HepG2 (cell line): ENCODE measurements around the gene CELSR2. TPM values are rescaled to one million over a fixed set of nuclear protein-coding genes. Genes with fewer than 3 reads are reported as not detected.
A peak's percentile ranks its signal among the peaks of the same experiment; 100 is the strongest.

Source experiments
- DPF2 ChIP-seq: sonication (generic); formaldehyde crosslinking; IDR thresholded peaks from 2 replicates; pipeline ENCODE4 v1.4.0; 2020; ENCODE audit warnings: mild to moderate bottlenecking, low read depth, missing genetic modification reagents, borderline replicate concordance
- FIP1L1 ChIP-seq: fragments of 200-400 bp; formaldehyde crosslinking; IDR thresholded peaks from 2 replicates; pipeline ENCODE4 v1.6.1; 2018; ENCODE audit warnings: low read depth, mild to moderate bottlenecking, low read length, moderate library complexity, borderline replicate concordance; ENCODE audit not compliant: insufficient read depth
- GPN1 ChIP-seq: sonication (generic); formaldehyde crosslinking; IDR thresholded peaks from 2 replicates; pipeline ENCODE4 v1.5.1; 2020; ENCODE audit warnings: missing genetic modification reagents, borderline replicate concordance
- IKZF1 ChIP-seq: fragments of 450-650 bp; IDR thresholded peaks from 2 replicates; pipeline ENCODE4 v1.7.1; 2016
- KAT2B ChIP-seq: fragments of 150-350 bp; IDR thresholded peaks from 2 replicates; pipeline ENCODE4 v1.6.1; 2014; ENCODE audit warnings: low read depth, low read length, borderline replicate concordance
- KMT2A ChIP-seq: sonication (generic); formaldehyde crosslinking; IDR thresholded peaks from 2 replicates; pipeline ENCODE4 v1.4.0; 2020; ENCODE audit warnings: missing genetic modification reagents
- MEIS1 ChIP-seq: sonication (generic); formaldehyde crosslinking; IDR thresholded peaks from 2 replicates; pipeline ENCODE4 v1.9.0; 2021; ENCODE audit warnings: mild to moderate bottlenecking, missing genetic modification reagents, moderate library complexity, borderline replicate concordance
- MIER3 ChIP-seq: IDR thresholded peaks from 2 replicates; pipeline ENCODE4 v1.6.1; 2016; ENCODE audit warnings: missing compliant biosample characterization, borderline replicate concordance
- PATZ1 ChIP-seq: sonication (generic); formaldehyde crosslinking; IDR thresholded peaks from 2 replicates; pipeline ENCODE4 v1.4.0; 2020; ENCODE audit warnings: missing genetic modification reagents
- REL ChIP-seq: sonication (generic); formaldehyde crosslinking; conservative IDR thresholded peaks from 2 replicates; pipeline ENCODE4 v1.8.0; 2022; ENCODE audit warnings: mild to moderate bottlenecking, missing genetic modification reagents, moderate library complexity
- RFX1 ChIP-seq: fragments of 450-650 bp; IDR thresholded peaks from 2 replicates; pipeline ENCODE4 v1.6.1; 2017
- TRIM22 ChIP-seq: fragments of 450-650 bp; IDR thresholded peaks from 2 replicates; pipeline ENCODE4 v1.6.1; 2017
- YEATS4 ChIP-seq: sonication (generic); formaldehyde crosslinking; IDR thresholded peaks from 2 replicates; pipeline ENCODE4 v1.4.0; 2020; ENCODE audit warnings: missing genetic modification reagents, borderline replicate concordance
- ZNF496 ChIP-seq: sonication (generic); formaldehyde crosslinking; IDR thresholded peaks from 2 replicates; pipeline ENCODE4 v1.8.1; 2023; ENCODE audit warnings: mild to moderate bottlenecking, moderate library complexity, missing genetic modification reagents; ENCODE audit not compliant: insufficient replicate concordance
- ZNF552 ChIP-seq: sonication (generic); formaldehyde crosslinking; IDR thresholded peaks from 2 replicates; pipeline ENCODE4 v1.9.0; 2022; ENCODE audit warnings: missing genetic modification reagents, mild to moderate bottlenecking, borderline replicate concordance
- ZNF605 ChIP-seq: sonication (generic); formaldehyde crosslinking; IDR thresholded peaks from 2 replicates; pipeline ENCODE4 v1.8.0; 2022; ENCODE audit warnings: mild to moderate bottlenecking, missing genetic modification reagents
- ZNF768 ChIP-seq: sonication (generic); formaldehyde crosslinking; IDR thresholded peaks from 2 replicates; pipeline ENCODE4 v1.4.0; 2020; ENCODE audit warnings: missing genetic modification reagents
- polyA plus RNA-seq, 8 experiments: library from polyadenylated mRNA; depleted of rRNA in 3 of 8; stranded (reverse) in 7 of 8; unstranded in 1 of 8; fragments of >200 nt; fragmentation: Illumina TruSeq in 4 of 8; extraction: Trizol in 4 of 8; gene quantifications; 2 replicates each; pipeline versions ENCODE4 v1.2.1 to v1.2.3, GENCODE V29; 2011 to 2016; ENCODE audit warnings: low read depth in 4 of 8, missing spikeins in 1 of 8, mixed read lengths in 1 of 8; ENCODE audit not compliant: insufficient read depth in 1 of 8
- total RNA-seq, 5 experiments: library from RNA; depleted of rRNA; stranded (reverse); fragments of >200 nt; fragmentation: Illumina TruSeq; extraction: Trizol; gene quantifications; 2 replicates each; pipeline ENCODE4 v1.2.3, GENCODE V29; 2016; ENCODE audit warnings: low read depth in 1 of 5
- TF ChIP-seq, protein P1 (sequence below), 2 experiments: IDR thresholded peaks; 2 replicates each; pipeline ENCODE4 v1.6.1; 2011 to 2012; ENCODE audit warnings: low read length in 2 of 2, borderline replicate concordance in 1 of 2, low read depth in 1 of 2, mild to moderate bottlenecking in 1 of 2, moderate library complexity in 1 of 2
- TF ChIP-seq, protein P2 (sequence below): sonication (generic); formaldehyde crosslinking; IDR thresholded peaks from 2 replicates; pipeline ENCODE4 v1.9.0; 2022; ENCODE audit warnings: missing genetic modification reagents, mild to moderate bottlenecking, borderline replicate concordance
- TF ChIP-seq, protein P3 (sequence below): sonication (generic); formaldehyde crosslinking; IDR thresholded peaks from 2 replicates; pipeline ENCODE4 v1.4.0; 2020; ENCODE audit warnings: mild to moderate bottlenecking, missing genetic modification reagents

CELSR2 gene
- total and polyA plus RNA-seq, 2 of the 13 experiments (the other 11 are each of a cell fraction or from before 2014, with no cell fraction given), result 4.0 to 6.6 TPM

GRCh38 chr1:109277434-109278204, 28.3 kb downstream of the CELSR2 start (continued):
- TF ChIP-seq YEATS4 (CRISPR knock-in tag) (0 out of 2 replicates have a peak, but pooled peaks have one; percentile 55), KMT2A (CRISPR knock-in tag) (peak; percentile 48; the same call in 1 of the 2 replicates), PATZ1 (CRISPR knock-in tag) (peak; percentile 86), KAT2B (no peak), FIP1L1 (no peak), MEIS1 (CRISPR knock-in tag) (peak; percentile 26; the same call in 1 of the 2 replicates), RFX1 (no peak), ZNF552 (CRISPR knock-in tag) (no peak), DPF2 (CRISPR knock-in tag) (no peak), REL (CRISPR knock-in tag) (no peak), ZNF496 (no peak), MIER3 (CRISPR knock-in tag) (no peak; the same call in 1 of the 2 replicates), ZNF768 (CRISPR knock-in tag) (no peak), IKZF1 (no peak), ZNF605 (CRISPR knock-in tag) (no peak), TRIM22 (no peak), GPN1 (CRISPR knock-in tag) (no peak)
- TF ChIP-seq, protein P1, sequence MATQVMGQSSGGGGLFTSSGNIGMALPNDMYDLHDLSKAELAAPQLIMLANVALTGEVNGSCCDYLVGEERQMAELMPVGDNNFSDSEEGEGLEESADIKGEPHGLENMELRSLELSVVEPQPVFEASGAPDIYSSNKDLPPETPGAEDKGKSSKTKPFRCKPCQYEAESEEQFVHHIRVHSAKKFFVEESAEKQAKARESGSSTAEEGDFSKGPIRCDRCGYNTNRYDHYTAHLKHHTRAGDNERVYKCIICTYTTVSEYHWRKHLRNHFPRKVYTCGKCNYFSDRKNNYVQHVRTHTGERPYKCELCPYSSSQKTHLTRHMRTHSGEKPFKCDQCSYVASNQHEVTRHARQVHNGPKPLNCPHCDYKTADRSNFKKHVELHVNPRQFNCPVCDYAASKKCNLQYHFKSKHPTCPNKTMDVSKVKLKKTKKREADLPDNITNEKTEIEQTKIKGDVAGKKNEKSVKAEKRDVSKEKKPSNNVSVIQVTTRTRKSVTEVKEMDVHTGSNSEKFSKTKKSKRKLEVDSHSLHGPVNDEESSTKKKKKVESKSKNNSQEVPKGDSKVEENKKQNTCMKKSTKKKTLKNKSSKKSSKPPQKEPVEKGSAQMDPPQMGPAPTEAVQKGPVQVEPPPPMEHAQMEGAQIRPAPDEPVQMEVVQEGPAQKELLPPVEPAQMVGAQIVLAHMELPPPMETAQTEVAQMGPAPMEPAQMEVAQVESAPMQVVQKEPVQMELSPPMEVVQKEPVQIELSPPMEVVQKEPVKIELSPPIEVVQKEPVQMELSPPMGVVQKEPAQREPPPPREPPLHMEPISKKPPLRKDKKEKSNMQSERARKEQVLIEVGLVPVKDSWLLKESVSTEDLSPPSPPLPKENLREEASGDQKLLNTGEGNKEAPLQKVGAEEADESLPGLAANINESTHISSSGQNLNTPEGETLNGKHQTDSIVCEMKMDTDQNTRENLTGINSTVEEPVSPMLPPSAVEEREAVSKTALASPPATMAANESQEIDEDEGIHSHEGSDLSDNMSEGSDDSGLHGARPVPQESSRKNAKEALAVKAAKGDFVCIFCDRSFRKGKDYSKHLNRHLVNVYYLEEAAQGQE (IDR thresholded peaks at IDR 0.05; ENCODE audit: borderline replicate concordance in 1 of 2, low read depth in 1 of 2, low read length in 2 of 2), result no peak
- TF ChIP-seq, protein P2, sequence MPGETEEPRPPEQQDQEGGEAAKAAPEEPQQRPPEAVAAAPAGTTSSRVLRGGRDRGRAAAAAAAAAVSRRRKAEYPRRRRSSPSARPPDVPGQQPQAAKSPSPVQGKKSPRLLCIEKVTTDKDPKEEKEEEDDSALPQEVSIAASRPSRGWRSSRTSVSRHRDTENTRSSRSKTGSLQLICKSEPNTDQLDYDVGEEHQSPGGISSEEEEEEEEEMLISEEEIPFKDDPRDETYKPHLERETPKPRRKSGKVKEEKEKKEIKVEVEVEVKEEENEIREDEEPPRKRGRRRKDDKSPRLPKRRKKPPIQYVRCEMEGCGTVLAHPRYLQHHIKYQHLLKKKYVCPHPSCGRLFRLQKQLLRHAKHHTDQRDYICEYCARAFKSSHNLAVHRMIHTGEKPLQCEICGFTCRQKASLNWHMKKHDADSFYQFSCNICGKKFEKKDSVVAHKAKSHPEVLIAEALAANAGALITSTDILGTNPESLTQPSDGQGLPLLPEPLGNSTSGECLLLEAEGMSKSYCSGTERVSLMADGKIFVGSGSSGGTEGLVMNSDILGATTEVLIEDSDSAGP (CRISPR knock-in tag), result peak; percentile 82
- TF ChIP-seq, protein P3, sequence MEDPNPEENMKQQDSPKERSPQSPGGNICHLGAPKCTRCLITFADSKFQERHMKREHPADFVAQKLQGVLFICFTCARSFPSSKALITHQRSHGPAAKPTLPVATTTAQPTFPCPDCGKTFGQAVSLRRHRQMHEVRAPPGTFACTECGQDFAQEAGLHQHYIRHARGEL, result no peak
